Colon (tissue), 2 donors: ENCODE measurements around the gene LRRC23.
"Not testable (repeated sequence)": the region's sequence is repeated elsewhere in the genome, so short reads cannot be mapped to it uniquely, and the experiment has no call there.

ENCODE experiments used
- FAIRE-seq: peaks from 2 replicates; lab custom pipeline; 2012; peaks lifted over from hg19 to GRCh38; lab: Jason Lieb, UNC
- donor health status: control.
- donor health status: control.

Gene LRRC23

DNA sequence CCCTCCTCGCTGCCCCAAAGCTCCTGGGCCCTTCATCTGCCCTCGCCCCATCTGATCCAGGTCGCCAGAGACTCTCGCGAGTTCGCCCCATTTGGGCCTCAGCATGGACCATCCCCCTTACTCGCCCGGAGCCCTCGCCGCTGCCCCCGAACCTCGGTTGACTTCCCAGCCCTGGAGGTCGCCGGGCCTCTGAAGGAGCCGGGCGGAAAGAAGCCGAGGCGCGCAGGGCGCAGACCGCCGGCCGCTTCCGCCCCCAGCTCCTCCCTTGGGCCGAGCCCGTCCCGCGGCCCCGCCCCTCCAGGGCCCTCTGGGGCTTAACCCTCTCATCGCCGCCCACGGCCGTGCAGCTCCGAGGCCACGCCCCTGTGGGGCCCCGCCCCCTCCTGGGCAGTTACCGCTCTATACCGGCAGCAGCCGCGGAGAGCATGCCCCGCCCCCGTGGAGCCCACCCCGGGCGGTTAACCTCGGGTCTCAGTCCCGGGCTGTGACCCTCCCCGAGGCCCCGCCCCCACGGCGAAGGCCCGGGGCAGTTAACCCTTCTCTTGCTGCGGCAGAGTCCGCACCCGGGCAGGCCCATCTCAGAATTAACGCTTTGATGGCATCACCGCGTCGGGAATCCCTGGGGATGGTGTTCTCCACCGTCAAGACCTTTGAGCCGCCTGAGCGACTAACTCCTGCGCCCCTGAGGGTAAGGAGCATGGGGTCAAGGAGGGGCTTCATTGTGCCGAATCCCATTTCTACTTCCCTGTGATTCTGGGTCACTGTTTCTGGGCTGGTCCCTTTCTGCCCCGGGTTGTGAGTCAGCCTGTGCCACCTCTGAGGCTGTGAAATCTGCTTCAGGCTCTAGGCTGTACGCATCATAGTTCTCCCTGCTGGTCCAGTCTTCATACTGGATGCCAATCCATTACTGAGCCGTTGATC is 31.3 kb upstream of the LRRC23 start, which contains the start of gene SPSB2:
Gene SPSB2 (minus strand): TSS at position 210 of the 921 bp plus-strand sequence. CDS start 402 bp downstream, outside the sequence.
- no peak for FAIRE-seq

DNA sequence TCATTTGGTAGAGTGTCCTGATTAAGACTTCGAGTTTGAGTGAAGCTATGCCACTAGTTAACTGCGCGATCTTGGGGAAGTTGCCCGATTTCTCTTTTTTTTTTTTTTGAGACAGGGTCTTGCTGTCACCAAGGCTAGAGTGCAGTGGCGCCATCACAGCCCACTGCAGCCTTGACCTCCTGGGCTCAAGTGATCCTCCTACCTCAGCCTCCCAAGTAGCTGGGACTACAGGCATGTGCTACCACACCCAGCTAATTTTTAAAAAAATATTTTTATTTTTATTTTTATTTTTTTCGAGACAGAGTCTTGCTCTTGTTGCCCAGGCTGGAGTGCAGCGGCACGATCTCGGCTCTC is 30.6 kb upstream of the LRRC23 start:
- FAIRE-seq, result not testable (repeated sequence)

DNA sequence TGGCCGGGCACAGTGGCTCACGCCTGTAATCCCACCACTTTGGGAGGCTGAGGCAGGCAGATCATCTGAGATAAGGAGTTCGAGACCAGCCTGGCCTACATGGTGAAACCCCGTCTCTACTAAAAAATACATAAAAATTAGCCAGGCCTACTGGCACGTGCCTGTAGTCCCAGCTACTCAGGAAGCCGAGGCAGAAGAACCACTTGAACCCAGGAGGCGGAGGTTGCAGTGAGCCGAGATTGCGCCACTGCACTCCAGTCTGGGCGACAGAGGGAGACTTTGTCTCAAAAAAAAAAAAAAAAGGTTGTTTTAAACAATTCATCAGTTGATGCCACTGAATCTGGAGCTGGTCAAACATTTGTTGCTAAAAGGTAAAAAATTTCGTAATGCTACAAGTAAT is 24.8 kb upstream of the LRRC23 start:
- FAIRE-seq, result not testable (repeated sequence)

DNA sequence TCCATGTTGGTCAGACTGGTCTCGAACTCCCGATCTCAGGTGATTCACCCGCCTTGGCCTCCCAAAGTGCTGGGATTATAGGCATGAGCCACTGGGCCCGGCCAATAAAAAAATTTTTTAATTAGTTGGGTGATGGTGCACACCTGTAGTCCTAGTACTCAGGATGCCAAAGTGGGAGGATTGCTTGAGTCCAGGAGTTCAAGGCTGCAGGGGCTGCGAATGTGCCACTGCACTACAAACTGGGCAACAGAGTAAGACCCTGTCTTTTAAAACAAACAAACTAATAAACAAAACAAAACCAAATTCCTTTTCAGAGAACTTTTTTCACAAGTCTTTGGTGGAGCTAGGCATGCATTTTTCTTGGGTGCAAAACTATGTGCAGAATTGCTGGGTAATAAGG is 21.4 kb upstream of the LRRC23 start:
- FAIRE-seq, result no peak

DNA sequence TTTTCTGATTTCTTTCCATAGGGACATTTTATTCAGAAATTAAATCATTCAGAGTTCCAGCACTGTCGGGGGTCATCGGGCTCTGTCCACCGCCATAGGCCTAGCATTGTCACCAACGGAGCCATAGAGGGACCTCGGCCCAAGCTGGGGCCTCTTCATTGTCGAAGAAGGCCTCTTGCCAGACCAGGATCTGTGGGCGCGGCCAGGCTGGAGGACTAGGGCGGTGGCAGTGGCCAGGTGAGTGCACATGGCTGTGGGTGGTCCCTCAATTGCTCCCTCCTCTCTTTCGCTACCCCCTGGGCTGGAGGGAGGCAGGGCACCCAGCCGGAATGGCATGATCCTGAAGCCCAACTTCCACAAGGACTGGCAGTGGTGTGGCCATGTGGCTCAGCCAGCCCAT is 20.9 kb upstream of the LRRC23 start:
- FAIRE-seq, result no peak

DNA sequence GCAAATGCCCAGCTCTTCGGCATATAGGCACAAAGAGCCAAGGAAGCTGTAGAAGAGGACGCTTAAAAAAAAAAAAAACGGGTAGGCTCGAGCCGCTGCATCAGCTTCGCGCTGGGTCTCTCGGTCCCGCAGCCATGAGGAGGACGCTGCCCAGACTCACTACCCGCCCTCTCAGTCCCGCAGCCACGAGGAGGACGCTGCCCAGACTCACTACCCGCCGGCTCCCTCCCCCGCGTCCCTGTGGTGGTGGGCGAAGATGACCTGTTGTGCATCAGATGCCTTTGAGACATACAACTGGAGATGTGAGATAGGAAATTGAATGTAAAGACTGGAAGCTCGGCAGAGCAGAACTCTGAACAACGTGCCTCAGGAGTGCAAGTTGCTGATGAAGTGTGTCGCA is 20.1 kb upstream of the LRRC23 start:
- no peak for FAIRE-seq

DNA sequence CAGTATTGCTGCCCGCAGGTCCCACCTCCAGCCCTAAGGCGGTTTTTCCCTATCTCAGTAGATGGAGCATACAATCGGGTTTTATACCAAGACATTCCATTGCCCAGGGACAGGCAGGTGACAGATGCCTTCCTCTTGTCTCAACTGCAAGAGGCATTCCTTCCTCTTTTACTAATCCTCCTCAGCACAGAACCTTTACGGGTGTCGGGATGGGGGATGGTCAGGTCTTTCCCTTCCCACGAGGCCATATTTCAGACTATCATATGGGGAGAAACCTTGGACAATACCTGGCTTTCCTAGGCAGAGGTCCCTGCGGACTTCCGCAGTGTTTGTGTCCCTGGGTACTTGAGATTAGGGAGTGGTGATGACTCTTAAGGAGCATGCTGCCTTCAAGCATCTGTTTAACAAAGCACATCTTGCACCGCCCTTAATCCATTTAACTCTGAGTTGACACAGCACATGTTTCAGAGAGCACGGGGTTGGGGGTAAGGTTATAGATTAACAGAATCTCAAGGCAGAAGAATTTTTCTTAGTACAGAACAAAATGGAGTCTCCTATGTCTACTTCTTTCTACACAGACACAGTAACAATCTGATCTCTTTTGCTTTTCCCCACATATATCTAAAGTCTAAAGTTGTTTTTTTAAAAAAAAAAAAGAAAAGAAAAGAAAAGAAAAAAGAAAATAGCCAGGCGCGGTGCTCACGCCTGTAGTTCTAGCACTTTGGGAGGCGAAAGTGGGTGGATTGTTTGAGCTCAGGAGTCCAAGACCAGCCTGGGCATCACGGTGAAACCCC is 18.2 kb upstream of the LRRC23 start:
- FAIRE-seq, result not testable (repeated sequence)

DNA sequence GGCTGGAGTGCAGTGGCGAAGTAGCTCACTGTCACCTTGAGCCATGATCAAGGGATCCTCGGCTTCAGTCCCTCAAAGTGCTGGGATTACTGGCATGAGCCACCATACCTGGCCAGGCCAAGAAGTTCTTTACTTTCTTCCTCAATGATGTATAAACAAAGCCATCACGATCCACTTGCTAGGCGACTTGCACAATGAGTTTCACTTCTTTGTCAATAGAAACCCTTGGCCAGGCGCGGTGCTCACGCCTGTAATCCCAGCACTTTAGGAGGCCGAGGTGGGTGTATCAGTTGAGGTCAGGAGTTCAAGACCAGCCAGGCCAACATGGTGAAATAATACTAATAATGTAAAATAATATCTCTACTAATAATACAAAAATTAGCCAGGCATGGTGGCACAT is 17.2 kb upstream of the LRRC23 start:
- no peak for FAIRE-seq

DNA sequence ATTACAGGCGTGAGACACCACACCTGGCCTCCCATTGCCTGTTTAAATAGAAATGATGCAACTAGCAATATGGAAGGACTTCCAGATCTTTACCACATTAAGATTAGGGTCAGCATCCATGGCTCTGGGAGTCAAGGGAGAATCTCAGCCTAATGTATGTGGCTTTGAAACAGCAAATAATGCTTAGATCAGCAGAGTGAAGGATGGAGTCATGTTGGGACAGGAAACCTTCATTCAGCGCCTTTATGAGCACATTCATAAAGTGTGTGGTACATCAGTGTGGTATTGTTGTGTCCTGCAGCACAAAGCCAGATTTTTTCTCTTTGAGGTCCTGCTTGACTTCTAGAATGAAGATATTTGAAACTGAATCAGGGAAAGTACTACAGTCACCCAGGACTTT is 16.3 kb upstream of the LRRC23 start:
- FAIRE-seq, result no peak

DNA sequence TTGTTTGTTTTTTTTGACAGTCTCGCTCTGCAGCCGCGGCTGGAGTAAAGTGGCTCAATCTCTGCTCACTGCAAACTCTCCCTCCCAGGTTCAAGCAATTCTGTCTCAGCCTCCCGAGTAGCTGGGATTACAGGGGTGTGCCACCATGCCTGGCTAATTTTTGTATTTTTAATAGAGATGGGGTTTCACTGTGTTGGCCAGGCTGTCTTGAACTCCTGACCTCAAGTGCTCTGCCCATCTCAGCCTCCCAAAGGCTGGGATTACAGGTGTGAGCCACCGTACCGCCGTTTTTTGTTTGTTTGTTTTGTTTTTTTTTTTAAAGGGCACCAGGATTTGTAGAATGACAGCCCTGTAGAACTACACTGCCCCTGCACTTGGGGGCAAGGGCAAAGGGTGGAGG is 15.8 kb upstream of the LRRC23 start:
- FAIRE-seq, result not testable (repeated sequence)

DNA sequence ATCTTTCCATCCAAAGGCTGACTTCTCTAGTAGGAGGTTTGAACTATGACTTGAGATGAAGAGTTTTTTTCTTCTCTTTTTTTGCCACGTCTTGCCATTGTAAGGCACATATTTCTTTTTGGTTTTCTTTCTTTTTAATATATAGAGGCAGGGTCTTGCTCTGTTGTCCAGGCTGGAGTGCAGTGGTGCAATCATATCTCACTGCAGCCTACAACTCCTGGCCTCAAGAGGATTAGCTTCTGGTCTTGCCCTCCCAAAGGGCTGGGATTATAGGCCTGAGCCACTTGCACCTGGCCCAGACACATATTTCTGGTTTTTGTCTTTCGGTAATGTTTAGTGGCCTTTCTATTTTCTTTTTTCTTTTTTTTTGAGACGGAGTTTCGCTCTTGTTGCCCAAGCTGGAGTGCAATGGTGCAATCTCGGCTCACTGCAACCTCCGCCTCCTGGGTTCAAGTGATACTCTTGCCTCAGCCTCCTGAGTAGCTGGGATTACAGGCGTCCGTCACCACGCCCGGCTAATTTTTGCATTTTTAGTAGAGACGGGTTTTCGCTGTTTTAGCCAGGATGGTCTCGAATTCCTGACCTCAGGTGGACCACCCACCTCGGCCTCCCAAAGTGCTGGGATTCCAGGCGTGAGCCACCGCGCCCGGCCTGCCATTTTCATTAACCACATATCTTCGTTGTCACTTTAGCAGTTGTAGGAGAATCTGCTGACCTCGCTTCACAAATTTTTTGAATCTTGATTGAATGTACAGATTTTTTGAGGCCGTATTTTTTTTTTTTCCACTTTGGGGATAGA is 14.6 kb upstream of the LRRC23 start:
- FAIRE-seq, result not testable (repeated sequence)

DNA sequence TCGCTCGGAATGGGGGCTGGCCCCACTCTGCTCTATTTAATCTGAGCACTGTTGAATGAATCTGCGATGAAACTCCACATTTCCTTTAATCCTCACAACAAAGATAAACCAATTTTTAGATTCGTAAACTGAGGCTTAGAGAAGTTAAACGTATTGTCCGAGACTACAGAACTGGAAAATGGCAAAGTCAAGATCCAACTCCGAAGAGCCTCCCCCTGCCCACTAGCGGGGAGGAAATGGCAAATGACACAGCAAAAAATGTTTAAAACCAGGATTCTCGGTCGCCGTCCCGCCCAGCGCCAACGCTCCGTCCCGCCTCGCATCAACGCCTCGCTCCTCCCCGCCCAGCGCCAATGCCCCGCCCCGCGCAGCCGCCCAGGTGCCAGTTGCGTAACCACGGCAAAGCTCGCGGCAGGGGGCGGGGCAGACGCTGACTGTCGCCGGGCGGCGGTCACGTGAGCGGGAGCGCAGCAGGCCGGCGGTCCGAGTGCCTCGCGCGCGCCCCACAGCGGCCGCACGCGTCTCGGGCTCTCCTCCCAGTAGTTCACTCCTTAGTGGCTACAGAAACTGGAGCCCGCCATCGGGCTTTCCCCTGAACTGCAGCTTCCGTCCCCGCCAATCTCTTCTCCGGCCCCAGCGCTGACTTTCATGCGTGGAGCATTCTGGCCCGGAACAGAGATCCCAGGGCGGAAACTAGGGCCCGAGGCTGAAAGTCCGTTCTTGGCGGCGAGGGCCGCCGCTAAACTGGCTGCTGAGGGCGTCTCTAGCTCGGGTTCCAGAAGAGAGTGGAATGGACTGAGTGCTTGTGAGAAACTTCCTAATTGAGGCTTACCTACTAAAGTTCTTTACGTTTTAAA is 13.6 kb upstream of the LRRC23 start:
- no peak for FAIRE-seq

DNA sequence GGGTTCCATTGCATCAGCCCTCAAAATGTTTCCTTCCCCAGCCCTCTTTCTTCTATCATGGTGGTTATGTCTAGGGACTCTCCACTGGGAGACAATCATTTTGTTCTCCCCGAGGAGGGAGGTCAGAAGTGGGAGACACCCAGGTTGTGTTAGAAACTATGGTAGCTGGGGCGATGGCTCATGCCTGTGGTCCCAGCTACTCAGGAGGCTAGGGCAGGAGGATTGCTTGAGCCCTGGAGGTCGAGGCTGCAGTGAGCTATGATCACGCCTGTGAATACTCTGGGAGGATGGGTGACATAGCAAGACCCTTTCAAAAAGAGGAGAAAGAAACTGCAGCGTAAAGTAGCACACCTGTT is 13.0 kb upstream of the LRRC23 start:
- no peak for FAIRE-seq

DNA sequence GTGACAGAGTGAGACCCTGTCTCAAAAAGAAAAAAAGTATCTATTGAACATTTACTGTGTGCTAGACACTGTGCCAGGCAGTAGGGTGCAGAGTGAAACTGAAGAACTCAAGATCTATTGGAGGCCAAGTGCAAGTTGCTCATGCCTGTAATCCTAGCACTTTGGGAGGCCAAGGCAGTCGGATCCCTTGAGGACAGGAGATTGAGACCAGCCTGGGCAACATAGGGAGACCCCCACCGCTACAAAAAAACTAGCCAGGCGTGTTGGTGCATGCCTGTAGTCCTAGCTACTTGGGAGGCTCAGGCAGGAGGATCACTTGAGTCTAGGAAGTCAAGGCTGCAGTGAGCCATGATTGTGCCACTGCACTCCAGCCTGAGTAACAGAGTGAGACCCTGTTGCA is 11.9 kb upstream of the LRRC23 start:
- FAIRE-seq, result not testable (repeated sequence)

DNA sequence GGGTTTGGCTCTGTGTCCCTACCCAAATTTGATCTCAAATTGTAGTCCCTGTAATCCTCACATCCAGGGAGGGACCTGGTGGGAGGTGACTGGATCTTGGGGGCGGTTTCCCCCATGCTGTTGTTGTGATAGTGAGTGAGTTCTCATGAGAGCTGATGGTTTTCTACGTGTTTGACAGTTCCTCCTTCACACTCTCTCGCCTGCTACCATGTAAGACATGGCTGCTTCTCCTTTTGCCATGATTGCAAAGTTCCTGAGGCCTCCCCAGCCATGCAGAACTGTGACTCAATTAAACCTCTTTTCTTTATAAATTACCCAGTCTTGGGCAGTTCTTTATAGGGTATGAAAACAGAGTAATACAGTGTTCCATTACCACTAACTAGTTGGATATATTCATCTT is 10.3 kb upstream of the LRRC23 start:
- no peak for FAIRE-seq

DNA sequence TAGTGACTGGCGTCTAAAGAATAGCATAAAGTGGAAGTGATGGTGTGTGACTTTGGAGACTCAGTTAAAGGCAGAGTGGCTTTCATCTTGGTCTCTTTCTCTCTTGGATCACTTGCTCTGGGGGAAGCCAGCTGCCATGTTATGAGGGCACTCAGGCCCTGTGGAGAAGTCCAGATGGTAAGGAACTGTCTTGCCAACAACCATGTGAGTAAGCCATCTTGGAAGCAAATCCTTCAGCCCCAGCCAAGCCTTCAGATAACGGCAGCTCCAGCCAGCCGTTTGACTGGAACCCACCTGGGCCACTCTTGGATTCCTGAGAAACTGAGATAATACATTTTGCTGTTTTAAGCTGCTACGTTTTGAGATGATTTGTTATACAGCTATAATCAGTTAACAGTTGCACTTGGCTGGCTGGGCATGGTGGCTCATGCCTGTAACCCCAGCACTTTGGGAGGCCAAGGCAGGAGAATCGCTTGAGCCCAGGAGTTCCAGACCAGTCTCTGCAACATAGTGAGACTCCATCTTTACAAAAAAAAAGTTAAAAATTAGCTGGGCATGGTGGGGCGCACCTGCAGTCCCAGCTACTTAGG is 7.7 kb upstream of the LRRC23 start:
- FAIRE-seq, result no peak

DNA sequence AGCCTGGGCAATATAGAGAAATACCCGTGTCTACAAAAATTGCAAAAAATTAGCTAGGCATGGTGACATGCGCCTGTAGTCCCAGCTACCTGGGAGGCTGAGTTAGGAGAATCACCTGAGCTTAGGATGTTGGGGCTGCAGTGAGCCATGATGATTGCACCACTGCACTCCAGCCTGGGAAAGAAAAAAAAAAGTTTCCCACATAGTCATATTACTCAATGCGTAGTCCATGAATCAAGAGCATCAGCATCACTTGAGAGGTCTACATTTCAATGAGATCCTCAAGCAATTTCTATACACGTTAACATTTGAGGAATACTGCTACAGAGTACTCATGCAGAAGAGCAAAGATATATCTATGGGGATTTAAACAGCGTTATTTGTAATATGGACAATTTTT is 5.2 kb upstream of the LRRC23 start:
- no peak for FAIRE-seq

DNA sequence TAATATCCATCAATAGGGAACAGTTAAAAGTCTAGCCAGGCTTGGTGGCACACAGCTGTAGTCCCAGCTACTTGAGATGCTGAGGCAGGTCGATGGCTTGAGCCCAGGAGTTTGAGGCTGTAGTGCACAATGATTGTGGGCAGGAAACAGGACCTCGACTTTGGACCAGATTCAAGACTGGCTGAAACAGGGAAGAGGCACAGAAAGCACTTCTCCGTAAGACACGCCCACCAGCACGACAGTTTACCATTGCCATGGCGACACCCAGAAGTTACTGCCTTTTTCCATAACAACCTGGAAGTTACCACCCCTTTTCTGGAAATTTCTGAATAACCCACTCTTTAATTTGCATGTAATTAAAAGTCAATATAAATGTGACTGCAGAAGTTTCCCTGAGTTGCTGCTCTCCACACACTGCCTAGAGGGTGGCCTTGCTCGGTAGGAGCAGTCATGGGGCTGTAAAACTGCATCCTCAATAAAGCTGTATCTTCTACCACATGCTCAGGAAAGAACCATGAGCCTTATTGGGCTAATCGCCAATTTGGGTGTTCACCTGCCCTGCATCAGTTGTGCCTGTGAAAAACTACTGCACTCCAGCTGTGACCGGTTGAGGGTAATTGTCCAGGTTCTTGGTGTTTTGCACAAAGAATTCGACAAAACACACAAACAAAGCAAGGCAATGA is 4.6 kb upstream of the LRRC23 start:
- FAIRE-seq, result no peak

DNA sequence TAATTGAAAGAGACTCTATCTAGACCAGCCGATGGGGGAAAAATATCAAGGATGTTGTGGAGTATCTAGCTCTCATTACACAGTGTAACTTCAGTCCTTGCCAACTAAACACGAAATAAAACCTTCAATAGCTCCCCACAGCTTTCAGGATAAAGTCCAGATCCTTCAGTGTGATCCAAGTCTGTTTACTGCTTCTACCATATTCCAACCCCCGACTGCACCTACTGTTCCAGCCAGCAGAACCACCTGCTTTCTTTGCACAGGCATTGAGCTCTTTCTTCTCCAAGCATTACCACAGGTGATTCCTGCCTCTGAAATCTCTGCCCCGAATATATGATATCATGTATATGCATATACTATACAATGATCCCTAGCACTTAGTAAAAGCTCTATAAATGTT is 2.2 kb upstream of the LRRC23 start:
- FAIRE-seq, result no peak

DNA sequence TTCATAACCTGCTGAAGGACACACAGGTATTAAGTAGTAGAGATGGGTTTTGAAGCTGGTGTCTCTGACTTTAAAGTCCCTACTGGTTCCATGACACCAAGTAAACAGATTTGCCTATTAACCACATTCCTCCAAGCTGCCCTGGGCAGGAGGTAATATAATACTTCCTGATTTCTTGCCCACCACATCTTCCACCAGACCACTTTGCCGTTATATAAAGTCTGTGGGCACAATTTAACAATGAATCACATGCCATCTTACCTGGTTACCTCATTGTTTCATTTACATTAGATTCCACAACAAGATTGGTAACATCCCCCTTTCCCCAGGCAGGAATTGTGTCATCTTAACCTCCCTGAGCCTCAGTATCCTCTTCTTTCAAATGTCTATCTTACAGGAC is 900 bp upstream of the LRRC23 start:
- no peak for FAIRE-seq
